Muscle of arm (tissue), 12 donors: ENCODE data around the gene TPM1. TPM values are rescaled to one million over a fixed set of nuclear protein-coding genes. Genes with fewer than 3 reads are reported as not detected.

Experiments
- DNase-seq: peaks from one replicate; pipeline ENCODE4 v3.0.0-alpha.2; 2013
- polyA plus RNA-seq, 12 donors: library from polyadenylated mRNA; unstranded; fragments of 120-200 nt; gene quantifications; one replicate each; pipeline ENCODE4 v1.2.1, GENCODE V29; 2013; ENCODE audit not compliant: insufficient read length in 12 of 12

TPM1 gene
- polyA plus RNA-seq, 12 donors, result 1,610 to 7,782 (median 4,394) TPM

GRCh38 chr15:63051156-63052066, 8.9 kb downstream of the TPM1 start:
- DNase-seq, result no peak

GRCh38 chr15:63052077-63052841, 9.7 kb downstream of the TPM1 start:
- no peak for DNase-seq

DNA sequence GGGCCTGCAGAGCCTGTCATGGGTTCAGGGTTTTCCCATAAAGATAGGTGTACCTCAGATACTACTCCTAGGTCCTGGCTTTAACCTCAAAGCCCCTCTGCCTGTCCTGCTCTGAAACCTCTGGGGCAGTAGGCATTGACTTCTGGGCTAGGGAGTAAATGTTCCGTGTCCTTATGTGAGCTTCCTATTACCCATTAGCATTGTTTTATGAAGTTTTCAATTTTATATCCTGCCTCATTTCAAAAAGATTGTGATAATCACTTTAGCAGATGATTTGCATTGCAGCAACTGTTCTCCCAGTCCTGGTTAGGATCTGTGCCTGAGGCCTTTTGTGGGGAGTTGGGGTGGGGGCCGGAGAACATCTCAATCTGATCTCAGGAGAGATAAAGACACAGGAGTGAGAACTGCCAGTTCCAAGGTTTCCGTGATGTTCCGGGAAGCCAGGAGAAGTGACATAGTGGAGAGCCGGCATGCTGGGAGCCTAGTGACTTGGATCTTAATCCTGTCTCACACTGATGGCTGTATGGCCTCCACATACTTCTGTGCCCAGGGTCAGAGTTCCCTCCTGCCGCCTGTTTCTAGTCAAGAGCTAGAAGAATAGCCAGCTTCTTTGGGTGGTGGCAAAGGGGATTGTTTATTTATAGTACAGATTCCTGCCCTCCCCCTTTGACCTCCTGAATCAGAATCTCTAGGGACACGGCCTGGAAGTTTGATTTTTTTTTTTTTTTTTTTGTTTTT, 10.6 kb downstream of the TPM1 start:
- DNase-seq, result no peak

- no peak for DNase-seq
Measured at GRCh38 chr15:63054281-63054683, 11.7 kb downstream of the TPM1 start.

DNA sequence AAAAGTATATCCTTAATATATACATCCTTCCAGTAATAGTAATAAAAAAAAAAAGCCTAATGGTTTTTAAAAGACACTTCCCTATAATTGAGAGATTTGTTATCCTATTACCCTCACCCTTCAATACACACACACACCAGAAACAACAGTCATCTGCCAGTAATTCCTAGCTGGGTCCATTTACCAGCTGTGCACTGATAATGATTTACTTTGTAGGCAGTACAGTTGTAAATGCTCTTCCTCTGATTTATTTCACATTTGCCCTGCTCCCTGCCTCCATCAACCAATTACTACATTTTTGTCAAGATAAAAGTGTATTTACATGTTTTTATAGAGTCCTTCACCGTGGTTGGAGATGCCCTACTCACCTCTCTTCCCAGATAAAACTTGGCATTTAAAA, 12.4 kb downstream of the TPM1 start:
- no peak for DNase-seq

GRCh38 chr15:63056829-63057228, 14.3 kb downstream of the TPM1 start:
- DNase-seq, result no peak

GRCh38 chr15:63057468-63058345, 15.2 kb downstream of the TPM1 start:
- no peak for DNase-seq

GRCh38 chr15:63059075-63059474, 16.5 kb downstream of the TPM1 start:
- DNase-seq, result no peak

- no peak for DNase-seq
Measured at GRCh38 chr15:63059573-63060216, 17.1 kb downstream of the TPM1 start.

DNA sequence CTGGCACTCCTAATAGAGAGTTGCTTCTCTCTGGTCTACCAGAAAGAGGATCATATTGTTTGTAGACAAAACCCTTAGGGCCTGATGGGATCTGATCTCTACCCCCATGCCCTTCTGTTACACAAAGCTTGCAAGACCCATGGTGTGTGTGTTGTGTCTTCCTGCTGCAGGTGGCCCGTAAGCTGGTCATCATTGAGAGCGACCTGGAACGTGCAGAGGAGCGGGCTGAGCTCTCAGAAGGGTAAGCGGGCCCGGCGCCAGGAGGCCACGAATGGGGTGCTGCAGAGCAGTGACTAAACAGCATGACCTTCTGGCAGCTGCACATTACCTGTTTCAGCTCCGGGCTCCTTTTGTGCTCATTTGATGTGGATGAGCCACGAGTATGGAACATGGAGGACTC, 18.2 kb downstream of the TPM1 start:
- DNase-seq, result no peak

GRCh38 chr15:63061975-63062374, 19.4 kb downstream of the TPM1 start:
- DNase-seq, result no peak

- no peak for DNase-seq
Measured at GRCh38 chr15:63063164-63063756, 20.7 kb downstream of the TPM1 start.

DNA sequence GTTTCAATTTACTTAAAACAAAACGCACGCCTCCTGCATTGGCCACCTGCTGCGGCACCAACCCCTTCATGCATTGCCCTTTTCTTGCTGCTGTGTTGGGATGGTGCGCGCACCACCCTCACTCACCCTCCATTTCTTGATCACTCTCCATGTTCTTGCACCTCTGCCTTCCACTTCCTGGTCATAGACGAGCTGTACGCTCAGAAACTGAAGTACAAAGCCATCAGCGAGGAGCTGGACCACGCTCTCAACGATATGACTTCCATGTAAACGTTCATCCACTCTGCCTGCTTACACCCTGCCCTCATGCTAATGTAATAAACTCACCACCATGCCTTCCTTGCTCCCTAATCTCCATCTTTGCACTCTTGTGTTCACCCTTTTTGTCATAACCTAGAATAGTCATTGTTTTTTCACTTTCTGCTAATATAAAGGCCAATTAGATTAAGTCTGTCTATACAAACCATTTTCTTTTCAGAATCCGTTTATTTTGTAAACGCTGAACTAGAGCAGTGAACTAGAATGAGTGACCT, 21.4 kb downstream of the TPM1 start:
- DNase-seq, result no peak

- DNase-seq, result no peak
Measured at GRCh38 chr15:63065262-63066221, 23.0 kb downstream of the TPM1 start.

DNA sequence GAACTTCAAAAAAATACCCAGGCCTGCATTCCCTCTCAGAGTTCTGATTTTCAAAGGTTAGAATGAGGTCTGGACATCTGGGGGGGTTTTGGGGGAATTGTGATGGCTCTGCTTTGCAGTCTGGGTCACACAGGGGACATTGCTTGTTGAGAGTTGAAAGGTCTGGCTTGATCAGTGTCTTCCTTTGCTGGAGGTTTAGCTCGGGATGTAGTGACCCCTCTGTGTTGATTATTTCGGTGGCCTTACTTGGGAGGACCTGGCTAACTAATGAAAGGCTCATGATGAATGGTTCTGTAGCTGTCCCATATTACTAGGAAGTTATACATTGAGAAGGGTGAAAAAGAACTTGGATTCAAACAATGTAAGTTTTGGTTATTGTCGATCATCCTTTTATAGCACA, 23.7 kb downstream of the TPM1 start:
- DNase-seq, result no peak

DNA sequence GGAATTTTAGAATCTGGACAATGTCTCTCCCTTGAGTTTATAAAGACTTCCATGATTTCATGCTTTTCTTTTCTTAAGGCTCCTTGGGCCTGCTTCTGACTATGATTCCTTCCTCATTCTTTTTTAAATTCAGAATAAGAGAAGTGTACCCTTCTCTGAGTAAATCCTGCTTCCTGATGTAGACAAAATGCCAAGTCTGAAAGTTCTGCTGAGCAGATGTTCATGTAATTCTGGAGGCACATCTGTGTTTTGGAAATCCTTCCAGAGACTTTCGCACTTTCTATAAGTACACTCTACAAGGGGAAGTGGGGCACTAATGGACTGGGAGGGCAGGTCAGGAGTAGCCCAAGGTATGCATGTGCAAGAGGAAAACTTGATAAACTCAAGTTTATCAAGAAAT, 24.8 kb downstream of the TPM1 start:
- no peak for DNase-seq

DNA sequence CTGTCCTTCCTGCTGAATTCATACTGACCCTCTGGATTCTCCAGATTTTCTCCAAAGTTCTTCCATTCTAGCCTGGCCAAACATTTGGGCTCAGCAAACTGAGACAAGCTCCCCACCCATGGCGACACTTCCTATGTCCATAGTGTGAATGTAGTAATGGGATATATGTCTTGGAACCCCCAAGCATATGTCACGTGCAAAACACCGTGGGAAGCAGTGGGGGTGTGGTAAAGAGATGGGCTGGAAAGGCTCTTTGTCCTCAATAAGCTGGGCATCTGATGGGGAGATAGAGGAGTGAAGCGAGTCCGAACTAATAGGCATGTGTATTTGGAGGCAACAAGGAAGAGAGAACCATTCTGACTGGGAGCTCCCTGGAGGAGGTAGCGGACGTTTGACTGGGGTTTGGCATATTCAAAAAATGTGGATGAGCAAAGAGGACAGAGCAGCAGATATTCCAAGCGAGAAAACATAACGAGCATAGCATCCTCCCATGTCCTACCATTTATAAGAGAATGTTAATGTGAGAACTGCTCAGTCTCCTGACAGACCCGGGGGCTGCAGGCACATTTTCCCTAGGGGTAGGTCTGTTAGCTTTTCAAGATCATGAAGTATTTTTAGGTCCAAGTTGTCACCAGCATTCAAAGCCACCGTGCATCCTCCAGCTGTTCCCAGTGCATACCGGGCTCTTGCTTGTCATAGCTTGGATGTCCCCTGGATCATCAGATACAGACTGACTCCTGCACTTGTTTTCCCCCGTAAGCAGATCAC, 25.6 kb downstream of the TPM1 start:
- no peak for DNase-seq

GRCh38 chr15:63069616-63070090, 27.1 kb downstream of the TPM1 start:
- DNase-seq, result no peak
